ENCODE data around the gene MYG1.
"Not testable (repeated sequence)": the region's sequence is repeated elsewhere in the genome, so short reads cannot be mapped to it uniquely, and the experiment has no call there.

The MYG1 gene

GRCh38 chr12:53327435-53328042 is 28.0 kb downstream of the MYG1 start:
- DNase-seq (ENCODE audit: low read depth) = no peak

GRCh38 chr12:53328043-53328435 is 28.5 kb downstream of the MYG1 start:
- DNase-seq (ENCODE audit: low read depth) = no peak

GRCh38 chr12:53330671-53331070 is 31.2 kb downstream of the MYG1 start:
- DNase-seq (ENCODE audit: low read depth) = no peak

DNA sequence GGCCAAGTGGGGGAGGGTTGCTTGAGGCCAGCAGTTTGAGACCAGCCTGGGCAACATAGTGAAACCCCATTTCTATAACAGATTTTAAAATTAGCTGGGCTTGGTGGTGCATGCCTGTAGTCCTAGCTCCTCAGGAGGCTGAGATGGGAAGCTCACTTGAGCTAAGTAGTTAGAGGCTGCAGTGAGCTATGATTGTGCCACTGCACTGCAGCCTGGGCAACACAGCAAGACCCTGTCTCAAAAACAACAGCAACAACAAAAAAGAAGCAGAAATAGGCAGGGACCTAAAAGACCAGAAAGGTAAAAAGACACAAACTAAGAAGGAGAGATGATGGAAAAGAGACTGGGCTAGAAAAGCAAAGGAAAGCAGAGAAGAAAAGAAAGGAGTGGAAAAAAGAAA is 32.8 kb downstream of the MYG1 start:
- not testable (repeated sequence) for DNase-seq (ENCODE audit: low read depth)

DNA sequence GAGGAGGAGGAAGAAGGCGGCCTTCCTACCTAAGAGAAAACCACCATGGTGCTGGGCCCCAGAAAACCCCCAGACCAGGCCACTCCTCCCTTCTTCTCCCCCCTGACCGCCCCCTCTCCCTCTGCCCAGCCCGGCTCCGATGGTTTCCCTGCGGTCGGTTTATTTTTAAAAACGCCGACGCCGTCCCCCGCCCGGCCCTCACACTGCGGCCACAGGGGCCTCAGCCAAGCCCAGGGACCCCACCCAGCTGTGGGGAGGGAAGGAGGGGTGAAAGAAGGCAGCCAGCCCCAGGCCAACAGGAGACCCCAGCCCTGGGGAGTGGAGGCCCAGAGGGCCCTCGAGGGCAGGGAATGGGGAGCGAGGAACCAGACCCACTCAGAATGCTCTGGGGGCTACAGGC is 33.2 kb downstream of the MYG1 start:
- DNase-seq (ENCODE audit: low read depth) = no peak

GRCh38 chr12:53333289-53333688 is 33.8 kb downstream of the MYG1 start:
- DNase-seq (ENCODE audit: low read depth) = no peak

DNA sequence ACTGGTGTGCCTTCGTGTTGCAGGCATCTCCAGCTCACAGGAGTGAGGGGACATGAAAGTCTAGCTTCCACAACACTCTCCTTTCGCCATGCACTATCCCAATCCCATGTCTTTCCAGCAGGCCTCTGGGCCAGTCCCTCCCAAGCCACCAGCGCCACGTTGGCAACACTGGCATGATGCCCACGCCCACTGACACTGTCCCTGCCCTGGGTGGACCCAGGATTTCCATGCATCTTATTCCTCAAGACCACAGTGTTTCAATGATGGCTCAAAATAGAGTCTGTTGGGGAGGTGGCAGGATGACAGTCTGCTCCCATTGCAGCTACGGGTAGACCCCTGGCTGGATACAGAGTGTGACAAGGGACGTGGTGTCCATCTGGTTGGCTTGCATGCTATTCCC is 34.4 kb downstream of the MYG1 start:
- DNase-seq (ENCODE audit: low read depth) = no peak

DNA sequence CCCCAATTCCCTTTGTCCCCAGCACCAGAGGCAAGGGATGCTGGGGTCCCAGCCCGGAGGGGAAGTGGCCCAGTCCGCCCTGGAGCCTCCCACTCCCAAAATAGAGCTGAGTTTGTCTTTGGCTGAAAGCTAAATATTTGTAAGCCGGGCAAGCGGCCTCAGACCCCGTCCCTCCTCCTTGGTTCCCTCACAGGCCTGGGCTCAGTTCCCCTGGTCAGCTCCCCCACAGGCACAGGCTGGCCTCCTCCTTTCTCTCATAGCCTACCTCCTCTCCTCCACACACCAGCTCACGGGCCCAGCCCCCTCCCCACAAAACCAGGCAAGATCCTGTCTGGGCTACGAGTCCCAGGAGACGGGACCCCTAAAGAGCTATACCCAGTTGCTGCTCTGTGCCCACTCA is 35.3 kb downstream of the MYG1 start:
- no peak for DNase-seq (ENCODE audit: low read depth)

DNA sequence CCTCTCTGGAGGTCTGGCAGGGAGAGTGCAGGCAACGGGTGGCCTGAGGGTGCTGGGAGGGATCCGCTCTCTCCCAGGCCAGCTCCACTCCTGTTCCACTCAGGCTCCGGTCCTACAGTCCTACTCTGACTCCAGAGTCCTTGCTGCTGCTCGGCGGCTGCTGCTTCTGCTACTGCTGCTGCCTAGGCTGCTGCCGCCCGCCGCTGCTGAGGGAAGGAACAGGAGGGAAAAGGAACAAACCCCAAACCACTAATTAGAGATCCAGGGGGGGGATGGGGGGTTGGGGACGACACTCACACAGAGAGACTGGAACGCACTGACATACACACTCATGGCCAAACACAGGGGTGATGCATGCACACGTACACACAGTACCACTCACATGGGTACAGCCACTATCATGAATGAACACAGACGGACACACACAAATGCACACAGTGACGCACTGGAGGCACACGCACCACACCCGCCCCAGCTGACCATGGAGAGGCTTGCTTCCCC is 36.7 kb downstream of the MYG1 start, which contains the start of gene SP7:
Gene SP7 (minus strand): TSS at position 174 of the 501 bp plus-strand sequence. CDS start 708 bp downstream, outside the sequence.
- DNase-seq (ENCODE audit: low read depth) = no peak

DNA sequence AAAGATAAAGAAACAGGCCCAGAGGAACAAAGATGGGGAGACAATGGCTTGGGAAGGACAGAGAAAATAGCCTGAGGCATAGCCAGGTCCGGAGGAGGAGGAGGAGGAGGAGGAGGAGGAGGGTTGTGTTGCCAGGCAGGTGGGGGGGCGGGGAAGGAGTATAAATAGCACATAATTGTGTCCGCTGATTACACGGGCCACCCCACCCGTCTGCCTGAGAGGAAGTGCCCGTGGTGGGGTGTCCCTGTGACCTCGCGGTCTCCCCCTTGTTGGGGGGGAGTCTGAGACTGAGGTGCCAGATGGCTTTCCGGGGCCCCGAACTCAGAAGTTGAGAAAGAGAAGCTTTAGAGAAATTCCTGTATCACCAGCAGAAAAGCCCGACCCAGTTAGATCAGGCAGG is 38.5 kb downstream of the MYG1 start:
- DNase-seq (ENCODE audit: low read depth) = no peak

GRCh38 chr12:53338916-53339315 is 39.4 kb downstream of the MYG1 start:
- no peak for DNase-seq (ENCODE audit: low read depth)

GRCh38 chr12:53340398-53340797 is 40.9 kb downstream of the MYG1 start:
- DNase-seq (ENCODE audit: low read depth) = no peak

GRCh38 chr12:53343449-53343848 is 44.0 kb downstream of the MYG1 start:
- DNase-seq (ENCODE audit: low read depth) = no peak

GRCh38 chr12:53343969-53344368 is 44.5 kb downstream of the MYG1 start:
- no peak for DNase-seq (ENCODE audit: low read depth)

DNA sequence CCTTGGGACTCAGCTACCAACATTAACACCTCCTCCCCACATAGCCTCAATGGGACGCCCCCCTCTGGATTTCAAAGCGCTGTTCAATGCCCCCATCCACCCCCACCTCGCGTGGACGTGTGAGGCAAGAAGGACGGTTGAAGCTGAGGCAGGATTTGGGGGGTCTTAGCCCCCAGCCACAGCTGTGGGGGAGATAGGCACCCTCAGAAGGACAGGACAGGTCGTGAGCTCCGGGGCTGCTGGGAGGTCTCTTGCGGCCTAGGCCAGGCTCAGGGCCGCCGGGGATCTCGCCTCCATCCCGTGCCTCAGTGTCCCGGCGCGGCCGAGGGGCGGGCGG is 45.0 kb downstream of the MYG1 start:
- no peak for DNase-seq (ENCODE audit: low read depth)

GRCh38 chr12:53344824-53345485 is 45.5 kb downstream of the MYG1 start:
- no peak for DNase-seq (ENCODE audit: low read depth)

GRCh38 chr12:53345486-53346188 is 46.1 kb downstream of the MYG1 start:
- no peak for DNase-seq (ENCODE audit: low read depth)

- no peak for DNase-seq (ENCODE audit: low read depth)
Observed at GRCh38 chr12:53346491-53346890, 47.0 kb downstream of the MYG1 start.

- DNase-seq (ENCODE audit: low read depth) = no peak
Observed at GRCh38 chr12:53347905-53348304, 48.4 kb downstream of the MYG1 start.

- DNase-seq (ENCODE audit: low read depth) = no peak
Observed at GRCh38 chr12:53352331-53353256, 53.1 kb downstream of the MYG1 start.

- DNase-seq (ENCODE audit: low read depth) = no peak
Observed at GRCh38 chr12:53353257-53353655, 53.8 kb downstream of the MYG1 start.

DNA sequence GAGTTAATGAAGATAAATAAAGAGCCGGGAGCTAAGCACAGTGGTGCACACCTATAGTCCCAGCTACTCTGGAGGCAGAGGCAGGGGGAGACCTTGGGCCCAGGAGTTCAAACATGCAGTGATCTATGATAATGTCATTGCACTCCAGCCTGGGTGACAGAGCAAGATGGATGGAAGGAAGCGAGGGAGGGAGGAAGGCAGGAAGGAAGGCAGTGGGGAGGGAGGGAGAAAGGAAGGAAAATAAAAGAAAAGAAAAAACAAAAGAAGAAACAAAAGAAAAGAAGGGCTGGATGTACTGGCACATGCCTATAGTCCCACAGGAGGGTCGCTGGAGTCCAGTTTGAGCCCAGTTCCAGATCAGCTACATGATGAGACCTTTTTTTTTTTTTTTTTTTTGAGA is 55.6 kb downstream of the MYG1 start:
- DNase-seq (ENCODE audit: low read depth) = no peak
